Cardiac fibroblast (primary cell): ENCODE results near the gene RPS8.
"Not testable (repeated sequence)": the region's sequence is repeated elsewhere in the genome, so short reads cannot be mapped to it uniquely, and the experiment has no call there.

Source experiments
- DNase-seq, 2 donors: peaks; one replicate each; pipeline versions ENCODE4 v3.0.0 to v3.0.0-alpha.2; 2010; ENCODE audit warnings: low read depth in 2 of 2
- H3K4me3 ChIP-seq, 2 donors: replicated peaks in 1 of 2; 1 replicate in 1 of 2; 2 replicates in 1 of 2; pipeline ENCODE4 v1.5.1; 2011; ENCODE audit warnings: low read depth in 2 of 2, low read length in 2 of 2, mild to moderate bottlenecking in 2 of 2, moderate library complexity in 1 of 2
- TF ChIP-seq, protein P1 (sequence below): IDR thresholded peaks from one replicate; pipeline ENCODE4 v1.5.1; 2011; ENCODE audit warnings: low read depth, mild to moderate bottlenecking, low read length, inconsistent platforms

The RPS8 gene

DNA sequence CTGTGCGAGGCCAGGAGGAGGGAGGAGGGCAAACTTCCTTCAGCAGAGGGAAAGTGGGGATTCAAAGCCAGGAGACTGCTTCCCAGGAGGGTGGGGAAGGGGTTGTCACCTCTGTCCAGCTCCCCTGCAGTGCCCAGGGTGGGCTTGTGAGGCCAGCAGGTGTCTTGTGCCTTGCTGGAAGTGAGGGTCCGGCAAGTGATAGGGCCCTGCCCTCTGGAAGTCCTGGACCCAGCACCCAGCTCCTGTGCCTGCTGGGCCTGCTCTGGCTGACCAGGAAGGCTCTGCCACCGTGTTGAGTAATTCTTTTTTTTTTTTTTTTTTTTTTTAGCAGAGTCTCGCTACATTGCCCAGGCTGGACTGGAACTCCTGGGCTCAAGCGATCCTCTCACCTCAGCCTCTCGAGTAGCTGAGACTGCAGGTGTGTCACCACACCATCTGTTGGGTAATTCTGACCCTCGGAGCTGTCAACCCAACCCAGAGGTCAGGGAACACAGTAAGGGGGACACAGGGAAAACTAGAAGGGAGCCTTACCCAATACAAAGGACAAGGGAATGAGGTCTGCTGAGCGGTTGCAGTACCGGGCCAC, 11.6 kb downstream of the RPS8 start:
- TF ChIP-seq, protein P1, sequence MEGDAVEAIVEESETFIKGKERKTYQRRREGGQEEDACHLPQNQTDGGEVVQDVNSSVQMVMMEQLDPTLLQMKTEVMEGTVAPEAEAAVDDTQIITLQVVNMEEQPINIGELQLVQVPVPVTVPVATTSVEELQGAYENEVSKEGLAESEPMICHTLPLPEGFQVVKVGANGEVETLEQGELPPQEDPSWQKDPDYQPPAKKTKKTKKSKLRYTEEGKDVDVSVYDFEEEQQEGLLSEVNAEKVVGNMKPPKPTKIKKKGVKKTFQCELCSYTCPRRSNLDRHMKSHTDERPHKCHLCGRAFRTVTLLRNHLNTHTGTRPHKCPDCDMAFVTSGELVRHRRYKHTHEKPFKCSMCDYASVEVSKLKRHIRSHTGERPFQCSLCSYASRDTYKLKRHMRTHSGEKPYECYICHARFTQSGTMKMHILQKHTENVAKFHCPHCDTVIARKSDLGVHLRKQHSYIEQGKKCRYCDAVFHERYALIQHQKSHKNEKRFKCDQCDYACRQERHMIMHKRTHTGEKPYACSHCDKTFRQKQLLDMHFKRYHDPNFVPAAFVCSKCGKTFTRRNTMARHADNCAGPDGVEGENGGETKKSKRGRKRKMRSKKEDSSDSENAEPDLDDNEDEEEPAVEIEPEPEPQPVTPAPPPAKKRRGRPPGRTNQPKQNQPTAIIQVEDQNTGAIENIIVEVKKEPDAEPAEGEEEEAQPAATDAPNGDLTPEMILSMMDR, result no peak
- no peak overlapping the region for H3K4me3 ChIP-seq
- DNase-seq, result no peak

DNA sequence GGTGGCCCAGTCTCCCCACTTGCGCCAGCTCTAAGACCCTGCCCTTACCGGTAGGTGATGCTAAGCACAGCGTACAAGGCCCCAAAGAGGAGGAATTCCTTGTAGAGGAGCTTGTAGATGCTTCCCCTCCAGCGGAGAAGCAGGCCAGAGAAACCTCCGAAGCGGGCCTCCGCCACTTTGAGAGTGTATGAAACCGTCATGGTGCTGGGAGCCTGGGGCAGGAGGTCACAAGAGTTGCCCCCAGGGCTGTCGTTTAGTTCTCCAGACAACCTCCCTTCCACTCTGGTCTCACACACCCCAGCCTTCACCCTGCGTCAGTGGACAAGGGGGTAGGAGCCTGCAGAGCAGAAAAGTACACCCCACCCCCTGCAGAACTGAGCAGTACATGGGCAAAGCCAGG, 12.2 kb downstream of the RPS8 start:
- no peak for DNase-seq
- TF ChIP-seq, protein P1, result no peak
- no peak overlapping the region for H3K4me3 ChIP-seq

DNA sequence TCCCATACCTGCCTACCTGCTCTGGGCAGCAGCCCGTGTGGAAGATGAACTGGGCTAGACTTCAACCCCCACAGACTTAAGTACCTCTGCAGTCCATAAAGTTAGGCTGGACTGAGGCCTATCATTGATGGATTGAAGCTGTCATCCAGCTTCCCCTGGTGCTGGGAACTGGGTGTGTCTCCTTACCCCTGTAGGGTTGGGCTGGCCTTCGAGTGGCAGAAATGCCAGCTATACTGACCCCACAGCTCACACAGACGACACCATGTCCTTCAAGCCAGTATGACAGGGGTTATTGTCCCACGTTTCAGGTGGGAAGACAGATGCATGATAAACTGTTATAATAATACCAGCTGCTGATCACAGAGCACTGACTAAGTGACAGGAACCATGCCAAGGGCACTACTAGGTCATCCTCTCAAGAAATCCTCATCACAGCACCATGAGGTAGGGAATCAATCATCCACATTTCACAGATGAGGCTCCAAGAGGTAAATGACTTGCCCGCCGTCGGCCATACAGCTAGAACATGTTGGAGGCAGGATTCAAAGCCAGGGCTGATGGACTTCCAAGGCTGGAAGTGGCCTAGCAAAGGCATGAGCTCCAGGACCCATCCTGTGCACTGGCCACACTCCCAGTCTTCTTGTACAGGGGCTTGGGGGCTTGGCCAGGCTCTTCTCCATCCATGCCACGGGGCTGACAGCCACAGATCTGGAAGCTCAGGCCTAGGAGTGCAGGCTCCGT, 12.9 kb downstream of the RPS8 start, which contains the start of gene BEST4:
Gene BEST4, minus strand, starts transcription at position 51 of the 741 bp plus-strand sequence. CDS start 465 bp downstream, outside the sequence.
- TF ChIP-seq, protein P1, result no peak
- no peak within 1 kb of the TSS for H3K4me3 ChIP-seq
- no peak for DNase-seq

DNA sequence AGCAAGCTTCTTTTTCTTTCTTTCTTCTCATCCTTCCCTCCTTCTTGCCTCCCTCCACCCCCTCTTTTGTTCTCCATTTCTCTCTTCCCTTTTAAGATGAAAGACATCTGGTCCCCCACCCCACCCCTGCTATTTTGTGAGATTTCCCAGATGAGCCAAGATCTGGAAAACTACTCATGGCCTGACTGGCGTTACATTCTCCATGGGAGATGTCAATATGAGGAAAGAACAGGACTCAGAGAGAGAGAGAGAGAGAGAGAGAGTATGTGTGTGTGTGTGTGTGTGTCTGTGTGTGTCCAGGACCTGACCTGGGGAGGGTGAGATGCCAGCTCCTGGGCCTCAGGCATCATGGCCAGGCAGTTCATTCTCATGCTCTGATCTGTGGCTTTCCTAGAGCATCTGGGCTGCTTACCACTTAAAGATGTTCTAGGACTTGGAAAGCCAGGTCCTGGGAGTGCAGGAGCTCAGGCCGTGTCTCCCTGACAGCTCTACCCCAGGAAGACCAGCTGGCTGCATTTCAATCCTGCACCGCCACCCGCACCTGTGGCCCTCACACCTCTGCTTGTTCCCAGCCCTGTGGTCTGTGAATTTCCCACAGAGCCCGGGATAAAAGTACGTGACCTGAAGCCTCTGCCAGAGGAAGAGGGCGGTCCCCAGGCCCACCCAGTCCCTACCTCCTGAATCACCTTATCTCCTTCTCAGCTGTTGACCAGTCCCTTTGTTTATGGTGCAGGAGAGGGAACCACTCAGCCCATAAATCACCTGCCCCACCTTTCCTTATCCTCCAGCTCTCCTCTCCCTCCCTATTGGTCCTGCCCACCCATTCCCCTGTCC, 15.8 kb downstream of the RPS8 start:
- TF ChIP-seq, protein P1, result no peak
- DNase-seq, result no peak
- H3K4me3 ChIP-seq, result no peak overlapping the region

DNA sequence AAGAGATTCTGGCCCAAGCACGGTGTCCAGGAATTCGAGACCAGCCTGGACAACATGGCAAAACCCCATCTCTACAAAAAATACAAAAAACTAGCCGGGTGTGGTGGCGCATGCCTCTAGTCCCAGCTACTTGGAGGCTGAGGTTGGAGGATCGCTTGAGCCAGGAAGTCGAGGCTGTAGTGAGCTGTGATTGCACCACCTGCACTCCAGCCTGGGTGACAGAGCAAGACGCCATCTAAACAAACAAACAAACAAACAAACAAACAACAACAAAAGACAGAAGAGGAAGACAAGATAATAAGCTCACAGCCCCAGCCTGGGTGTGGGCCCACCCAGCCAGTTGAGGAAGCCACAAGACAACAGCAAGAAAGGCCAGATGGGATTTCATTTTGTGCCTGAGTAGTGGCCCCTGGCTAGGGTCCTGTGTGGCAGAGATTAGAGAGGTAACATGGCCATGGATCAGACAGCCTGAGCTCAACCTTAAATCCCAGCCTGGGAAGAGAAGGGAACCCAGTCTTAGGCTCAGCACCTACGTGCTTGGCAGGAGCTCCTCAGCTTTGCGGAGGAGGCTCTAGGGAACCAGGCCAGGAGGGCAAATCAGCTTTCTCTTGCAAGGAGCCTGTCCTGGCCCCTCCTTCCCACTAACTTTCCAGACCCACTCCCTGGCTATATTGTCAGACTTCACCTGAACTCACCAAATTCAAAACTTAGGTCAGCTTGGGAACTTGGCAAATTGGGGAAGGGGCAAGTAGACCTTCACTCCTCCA, 17.6 kb downstream of the RPS8 start:
- DNase-seq, result no peak
- H3K4me3 ChIP-seq, result no peak overlapping the region
- TF ChIP-seq, protein P1, result no peak

DNA sequence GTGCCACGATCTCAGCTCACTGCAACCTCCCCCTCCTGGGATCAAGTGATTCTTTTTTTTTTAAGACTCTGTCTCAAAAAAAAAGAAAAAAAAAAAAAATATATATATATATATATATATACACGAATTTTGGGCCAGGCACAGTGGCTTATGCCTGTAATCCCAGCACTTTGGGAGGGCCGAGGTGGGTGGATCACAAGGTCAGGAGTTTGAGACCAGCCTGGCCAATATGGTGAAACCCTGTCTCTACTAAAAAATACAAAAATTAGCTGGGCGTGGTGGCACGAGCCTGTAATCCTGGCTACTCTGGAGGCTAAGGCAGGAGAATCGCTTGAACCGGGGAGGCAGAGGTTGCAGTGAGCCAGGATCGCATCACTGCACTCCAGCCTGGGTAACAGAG, 22.5 kb downstream of the RPS8 start:
- H3K4me3 ChIP-seq, DNase-seq: not testable (repeated sequence)
